Natural killer cell treated with Interleukin-12 subunit alpha and Interleukin-12 subunit beta and Interleukin-15 and Interleukin-18, amount 100 ng/mL, for 72 hours (primary cell): ENCODE data around the gene PPP2R5C. TPM values are rescaled to one million over a fixed set of nuclear protein-coding genes. Genes with fewer than 3 reads are reported as not detected.
"Not testable (repeated sequence)": the region's sequence is repeated elsewhere in the genome, so short reads cannot be mapped to it uniquely, and the experiment has no call there.

Source experiments
- ATAC-seq, 2 donors: fragments of 150-1000 bp; cut with Tn5 transposase in 1 of 2; sonication (Bioruptor Pico), chemical (Tn5 transposase) in 1 of 2; 2 replicates each; pipeline ENCODE4 v1.10.0; 2021
- DNase-seq: peaks from one replicate; pipeline ENCODE4 v3.0.0; 2022; ENCODE audit warnings: low spot score
- H3K27ac Mint-ChIP-seq, 2 donors: 1 replicate in 1 of 2; 2 replicates in 1 of 2; pipeline ENCODE4 v1.8.0; 2022; ENCODE audit warnings: mixed read lengths in 2 of 2, mild to moderate bottlenecking in 1 of 2, moderate library complexity in 1 of 2
- H3K27me3 Mint-ChIP-seq, 2 donors: 1 replicate in 1 of 2; 2 replicates in 1 of 2; pipeline ENCODE4 v1.8.0; 2022; ENCODE audit warnings: mixed read lengths in 2 of 2
- H3K36me3 Mint-ChIP-seq: one replicate; pipeline ENCODE4 v1.8.0; 2022; ENCODE audit warnings: mixed read lengths
- H3K4me1 Mint-ChIP-seq, 2 donors: 1 replicate in 1 of 2; 2 replicates in 1 of 2; pipeline ENCODE4 v1.8.0; 2022; ENCODE audit warnings: low read depth in 2 of 2, mixed read lengths in 2 of 2, mild to moderate bottlenecking in 1 of 2
- H3K4me3 Mint-ChIP-seq: one replicate; pipeline ENCODE4 v1.8.0; 2022; ENCODE audit warnings: mixed read lengths
- H3K9me3 Mint-ChIP-seq: 2 replicates; pipeline ENCODE4 v1.8.0; 2022; ENCODE audit warnings: mixed read lengths
- total RNA-seq, 2 donors: library from RNA; stranded (reverse); gene quantifications; one replicate each; pipeline ENCODE4 v1.2.3, GENCODE V29; 2022

PPP2R5C gene
- total RNA-seq, 2 donors from 2014 or later, result 149 to 210 TPM

DNA sequence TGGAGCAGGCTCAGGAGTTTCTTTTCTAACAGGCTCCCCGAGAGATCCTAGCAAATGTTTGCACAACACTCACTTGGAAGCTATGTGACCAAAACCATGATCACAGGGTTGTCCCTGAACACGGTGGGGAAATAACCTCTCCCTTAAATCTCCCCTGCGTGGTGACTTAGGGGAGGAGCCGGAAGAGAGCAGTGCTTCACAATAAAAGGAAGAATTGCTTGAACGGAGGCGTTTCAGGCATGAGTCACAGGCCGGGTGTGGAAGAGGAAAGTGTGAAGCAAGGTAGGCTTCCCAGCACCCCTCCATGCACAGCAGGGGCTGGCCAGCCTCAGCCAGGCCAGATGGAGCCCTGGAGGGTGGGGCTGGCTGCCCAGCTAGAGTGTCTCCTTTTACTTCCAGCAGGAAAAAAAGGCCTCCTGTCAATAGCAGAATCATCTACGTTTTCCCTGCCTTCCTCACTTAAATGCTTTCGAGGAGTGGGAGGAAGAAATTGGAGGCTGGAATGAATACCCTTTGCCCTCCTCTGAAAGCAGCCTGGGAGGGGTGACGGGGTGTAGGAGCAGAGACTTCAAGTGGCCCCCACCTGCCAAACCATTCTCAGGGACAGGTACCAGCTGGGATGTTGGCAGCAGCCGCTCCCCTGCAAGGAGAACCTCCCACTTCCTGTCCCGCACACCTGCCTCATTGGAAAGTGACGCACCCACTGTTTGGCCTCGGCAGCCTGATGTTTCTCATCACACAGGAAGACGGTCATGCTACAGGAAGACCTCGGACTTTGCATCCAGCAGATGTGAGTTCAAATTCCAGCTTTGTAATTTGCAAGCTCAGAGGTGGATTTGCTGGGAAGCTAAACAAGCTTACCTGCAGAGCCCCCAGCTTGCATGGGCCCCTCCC, 30.1 kb upstream of the PPP2R5C start:
- Mint-ChIP-seq H3K4me1 (peaks cover 50 to 53% of the 10 kb centered on the region in 2 donors), H3K9me3 (no peaks in the 10 kb centered on the region), H3K4me3 (peak overlapping the region; percentile 76), H3K27me3 (no peaks in the 10 kb centered on the region), H3K36me3 (no peaks in the 10 kb centered on the region), H3K27ac (peak overlapping the region; percentile 51 to 78)
- peak; percentile 85 for DNase-seq
- peak; percentile 86 to 92 for ATAC-seq

DNA sequence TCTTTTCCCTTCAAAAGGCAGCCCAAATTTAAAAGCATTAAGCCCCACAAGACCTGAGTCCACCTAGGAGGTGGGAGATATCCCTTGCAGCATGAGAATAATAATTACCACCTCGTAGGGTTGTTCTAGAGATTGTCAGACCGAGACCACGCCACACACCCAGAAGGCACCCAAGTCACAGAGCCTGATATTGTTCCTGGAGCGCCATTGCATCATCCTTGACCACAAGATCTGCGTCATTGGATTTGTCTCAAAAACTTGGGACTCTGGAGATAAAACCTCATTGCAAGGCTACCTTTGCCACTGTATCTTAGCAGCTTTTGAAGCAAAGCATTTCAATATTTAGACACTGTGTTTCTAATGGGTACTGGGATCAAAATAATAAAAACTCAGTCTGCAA, 29.4 kb upstream of the PPP2R5C start:
- ATAC-seq (no peak), DNase-seq (no peak)
- no peaks in the 10 kb centered on the region for H3K9me3 Mint-ChIP-seq
- H3K4me1 Mint-ChIP-seq, result peaks cover 43 to 48% of the 10 kb centered on the region in 2 donors
- peak overlapping the region; percentile 76 for H3K4me3 Mint-ChIP-seq
- H3K27ac Mint-ChIP-seq, result no peak overlapping the region
- no peaks in the 10 kb centered on the region for H3K27me3 Mint-ChIP-seq
- H3K36me3 Mint-ChIP-seq, result no peaks in the 10 kb centered on the region

DNA sequence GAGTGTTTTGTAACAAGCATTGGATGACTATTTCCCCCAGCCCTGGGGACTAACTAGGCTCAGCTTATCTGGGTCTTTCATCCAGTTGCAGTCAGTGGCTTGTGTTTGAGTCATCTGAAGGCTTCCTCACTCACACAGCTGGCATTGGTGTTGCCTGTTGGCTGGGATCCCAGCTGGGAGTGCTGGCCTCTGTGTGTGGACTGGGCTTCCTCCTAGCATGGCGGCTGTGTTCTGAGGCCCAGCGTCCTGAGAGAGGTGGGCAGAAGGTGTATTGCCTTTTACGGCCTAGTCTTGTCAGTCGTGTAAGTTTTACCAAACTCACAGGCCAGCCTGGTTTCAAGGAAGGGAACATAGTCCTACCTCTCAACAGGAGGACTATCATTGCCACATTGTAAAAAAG, 28.3 kb upstream of the PPP2R5C start:
- no peak for ATAC-seq
- Mint-ChIP-seq H3K27me3 (no peaks in the 10 kb centered on the region), H3K9me3 (no peaks in the 10 kb centered on the region), H3K36me3 (no peaks in the 10 kb centered on the region), H3K27ac (no peak overlapping the region), H3K4me3 (no peak overlapping the region), H3K4me1 (peaks cover 41 to 45% of the 10 kb centered on the region in 2 donors)
- DNase-seq, result no peak

DNA sequence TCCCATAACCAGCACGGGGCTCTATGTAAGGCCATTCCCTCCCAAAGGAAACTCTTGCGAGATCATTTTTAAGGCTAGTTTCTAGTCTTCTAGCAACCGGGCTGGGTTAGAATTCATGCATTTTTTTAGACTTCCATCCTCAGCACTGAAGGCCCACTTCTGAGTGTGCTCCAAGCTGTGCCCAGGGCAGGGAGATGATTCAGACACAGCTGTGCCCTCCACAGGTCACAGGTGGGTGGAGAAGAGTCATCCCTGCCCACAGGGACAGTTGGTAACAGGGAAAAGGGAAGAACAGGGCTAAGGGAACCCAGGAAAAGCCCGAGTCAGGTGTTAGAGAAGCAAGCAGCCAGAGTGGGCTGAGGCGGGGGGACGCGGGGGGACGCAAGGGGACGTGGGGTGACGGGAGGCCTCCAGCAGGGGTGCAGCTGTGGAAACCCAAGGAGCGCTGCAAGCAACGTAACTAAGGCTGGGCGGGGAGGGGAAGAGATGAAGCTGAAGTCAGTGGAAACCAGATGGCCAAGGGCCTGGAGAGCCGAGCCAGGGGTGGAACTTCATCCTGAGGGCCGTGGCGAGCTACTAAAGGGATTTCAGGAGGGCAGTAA, 27.2 kb upstream of the PPP2R5C start:
- Mint-ChIP-seq H3K36me3 (no peaks in the 10 kb centered on the region), H3K4me3 (no peak overlapping the region), H3K27me3 (no peaks in the 10 kb centered on the region), H3K4me1 (peaks cover 39 to 46% of the 10 kb centered on the region in 2 donors), H3K27ac (no peak overlapping the region), H3K9me3 (no peaks in the 10 kb centered on the region)
- DNase-seq, result no peak
- ATAC-seq, result no peak

DNA sequence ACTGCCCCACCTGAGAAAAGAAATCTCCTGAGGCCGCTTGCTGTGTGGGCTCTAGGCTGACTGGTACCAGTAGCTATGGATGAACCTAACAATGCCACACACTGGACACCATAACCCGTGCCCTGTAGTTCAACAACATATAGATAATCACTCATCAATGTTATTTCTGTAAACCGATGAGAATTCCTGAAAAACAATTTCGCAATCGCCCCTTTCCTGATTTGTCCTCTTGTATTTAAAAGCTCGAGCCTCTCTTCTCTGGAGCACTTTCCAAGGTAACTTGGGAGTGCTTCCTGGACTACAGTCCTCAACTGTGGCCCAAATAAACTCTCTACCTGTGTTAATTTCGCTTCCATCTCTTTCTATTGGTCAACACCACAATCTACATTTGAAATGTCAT, 26.1 kb upstream of the PPP2R5C start:
- no peaks in the 10 kb centered on the region for H3K36me3 Mint-ChIP-seq
- no peak for ATAC-seq
- no peak overlapping the region for H3K27ac Mint-ChIP-seq
- peaks cover 3% of the 10 kb centered on the region for H3K9me3 Mint-ChIP-seq
- no peak for DNase-seq
- H3K4me3 Mint-ChIP-seq, result no peak overlapping the region
- no peaks in the 10 kb centered on the region for H3K27me3 Mint-ChIP-seq
- peaks cover 35 to 40% of the 10 kb centered on the region in 2 donors for H3K4me1 Mint-ChIP-seq

DNA sequence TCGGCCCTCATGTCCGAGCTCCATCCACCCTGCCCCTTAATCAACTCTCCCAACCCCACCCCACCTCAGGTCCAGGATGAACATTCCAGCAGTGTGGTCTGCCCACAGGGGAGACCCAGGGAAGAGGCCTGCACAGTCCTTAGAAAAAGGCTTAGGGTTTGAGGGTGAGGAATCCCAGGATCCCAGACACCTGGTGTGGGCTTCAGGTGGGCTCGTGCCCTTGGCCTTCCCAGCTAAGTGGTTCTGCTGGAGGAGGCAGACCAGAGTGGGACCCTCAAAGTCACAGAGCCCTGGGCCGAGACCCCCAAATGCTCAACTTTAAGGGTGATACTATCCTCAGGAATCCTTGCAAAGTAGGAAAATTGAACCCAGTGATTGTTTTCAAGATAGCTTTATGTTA, 25.4 kb upstream of the PPP2R5C start:
- Mint-ChIP-seq H3K36me3 (no peaks in the 10 kb centered on the region), H3K27me3 (no peaks in the 10 kb centered on the region), H3K9me3 (peaks cover 3% of the 10 kb centered on the region), H3K4me1 (peaks cover 30 to 34% of the 10 kb centered on the region in 2 donors), H3K4me3 (no peak overlapping the region), H3K27ac (no peak overlapping the region)
- no peak for ATAC-seq
- no peak for DNase-seq

DNA sequence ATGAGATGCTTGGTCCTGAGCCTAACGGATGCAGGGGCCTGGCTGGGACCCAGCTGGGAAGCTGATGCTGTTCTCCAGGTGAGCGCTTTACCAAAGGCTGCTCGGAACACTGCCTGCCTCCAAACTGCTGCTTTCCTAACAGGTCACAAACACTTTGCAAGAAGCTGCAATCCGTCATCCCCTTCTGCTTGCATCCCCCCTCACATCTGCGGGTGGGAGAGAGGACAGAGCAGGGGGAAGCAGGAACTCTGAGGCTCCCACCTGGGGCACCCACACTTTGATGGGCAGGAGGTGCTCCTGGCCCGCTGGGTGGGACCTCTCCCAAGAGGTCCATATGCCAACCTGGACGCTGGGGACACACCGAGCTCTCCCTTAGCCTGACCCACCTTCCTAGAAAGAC, 24.9 kb upstream of the PPP2R5C start:
- no peaks in the 10 kb centered on the region for H3K27me3 Mint-ChIP-seq
- H3K36me3 Mint-ChIP-seq, result peaks cover 5% of the 10 kb centered on the region
- no peak overlapping the region for H3K4me3 Mint-ChIP-seq
- ATAC-seq (no peak), DNase-seq (no peak)
- H3K27ac Mint-ChIP-seq, result no peak overlapping the region
- H3K4me1 Mint-ChIP-seq, result peaks cover 25 to 28% of the 10 kb centered on the region in 2 donors
- H3K9me3 Mint-ChIP-seq, result peaks cover 3% of the 10 kb centered on the region

DNA sequence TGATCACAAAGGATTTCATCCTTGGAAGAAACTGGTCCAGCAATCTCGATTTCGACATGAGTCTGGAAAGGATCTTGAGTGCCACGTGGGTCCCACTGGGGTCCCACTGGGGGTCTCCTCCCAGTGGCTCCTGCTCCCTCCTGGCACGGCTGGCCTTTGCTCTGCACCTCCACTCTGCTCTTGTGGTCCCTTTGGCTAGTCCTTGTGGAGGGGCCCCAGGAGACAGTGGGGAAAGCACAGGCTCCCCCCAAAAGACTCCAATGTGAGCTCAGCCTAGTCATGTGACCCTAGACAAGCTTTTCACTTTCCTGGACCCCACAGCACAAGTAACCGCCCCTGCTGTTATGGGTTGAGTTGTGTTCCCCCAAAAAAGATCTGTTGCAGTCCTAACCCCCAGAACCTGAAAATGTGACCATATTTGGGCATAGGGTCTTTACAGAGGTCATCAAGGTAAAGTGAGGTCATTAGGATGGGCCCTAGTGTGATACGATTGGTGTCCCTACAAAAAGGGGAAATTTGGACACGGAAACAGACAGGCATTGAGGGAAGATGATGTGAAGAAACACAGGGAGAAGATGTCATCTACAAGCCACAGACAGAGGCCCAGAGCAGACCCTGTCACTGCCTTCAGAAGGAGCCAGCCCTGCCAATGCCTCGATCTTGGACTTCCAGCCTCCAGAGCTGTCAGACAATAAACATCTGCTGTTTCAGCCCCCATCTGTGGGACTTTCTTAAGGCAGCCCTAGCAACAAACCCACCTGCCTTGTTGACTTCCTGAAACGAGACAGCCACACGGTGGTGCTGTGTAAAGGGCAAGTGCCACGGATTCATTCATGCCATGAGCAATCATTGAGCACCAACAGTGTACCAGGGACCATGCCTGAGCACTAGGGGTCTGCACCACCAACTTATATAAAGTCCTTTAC, 23.8 kb upstream of the PPP2R5C start:
- Mint-ChIP-seq H3K4me1 (peaks cover 20 to 27% of the 10 kb centered on the region in 2 donors), H3K9me3 (peaks cover 3% of the 10 kb centered on the region), H3K4me3 (no peak overlapping the region), H3K36me3 (peaks cover 8% of the 10 kb centered on the region), H3K27me3 (no peaks in the 10 kb centered on the region), H3K27ac (no peak overlapping the region)
- DNase-seq (no peak), ATAC-seq (no peak)

DNA sequence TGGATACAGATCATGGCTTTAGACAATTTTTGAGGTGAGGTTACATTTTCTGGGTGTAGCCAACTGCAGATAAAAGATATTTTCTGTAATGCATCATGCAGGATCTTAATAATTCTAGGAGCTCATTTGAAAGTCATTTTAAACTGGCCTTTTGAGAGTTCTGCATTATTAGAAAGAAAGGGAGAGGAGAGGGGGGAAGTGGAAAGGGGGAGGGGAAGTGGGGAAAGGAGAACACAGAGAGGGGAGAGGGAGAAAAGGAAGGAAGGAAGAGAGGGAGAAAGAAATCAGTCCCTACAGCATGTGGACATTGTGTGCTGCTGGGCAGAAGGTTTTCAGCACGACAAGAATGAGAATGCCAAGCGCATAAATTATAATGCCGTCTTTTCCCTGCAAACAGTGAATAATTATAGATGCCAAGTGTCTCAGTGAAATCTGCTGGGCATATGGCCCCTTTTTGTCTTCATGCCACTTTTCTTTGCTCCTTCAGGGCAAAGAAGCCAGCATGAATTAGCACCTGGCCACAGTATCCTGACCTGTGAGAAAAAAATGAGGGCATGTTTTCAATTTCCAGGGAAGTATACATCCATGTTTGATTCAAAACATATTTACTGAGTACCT, 22.7 kb upstream of the PPP2R5C start:
- no peak for ATAC-seq

DNA sequence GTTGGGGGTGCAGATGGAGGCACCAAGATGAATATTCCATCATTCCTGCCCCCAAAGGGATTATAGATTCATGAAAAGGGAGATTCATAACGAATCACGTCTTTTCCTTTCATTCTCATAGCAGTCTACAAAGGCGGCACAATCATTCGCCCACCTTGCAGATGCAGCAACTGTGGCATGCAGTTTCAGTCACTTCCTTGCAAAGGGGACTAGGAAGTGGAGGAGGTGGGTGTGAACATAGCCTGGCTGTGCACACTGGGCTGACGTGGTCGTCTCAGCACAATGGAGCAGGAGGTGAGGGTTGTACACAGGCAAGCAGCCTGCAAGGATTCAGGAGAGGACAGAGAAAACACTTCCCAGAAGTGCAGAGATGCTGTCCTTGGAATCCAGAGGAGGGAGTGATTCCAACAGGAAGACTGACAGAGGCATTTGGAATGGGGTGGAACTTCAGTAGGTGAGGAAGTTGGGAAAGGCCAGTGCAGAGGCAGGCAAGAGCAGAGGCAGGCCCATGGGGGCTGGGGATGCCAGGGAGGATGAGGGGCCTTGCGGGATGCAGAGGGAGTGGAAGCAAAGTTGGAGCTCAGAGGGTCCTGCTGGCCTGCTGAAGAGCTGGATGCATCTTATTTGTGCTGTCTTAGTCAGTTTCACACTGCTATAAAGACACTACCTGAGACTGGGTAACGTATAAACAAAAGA, 21.9 kb upstream of the PPP2R5C start:
- H3K27ac Mint-ChIP-seq, result no peak overlapping the region
- peaks cover 8% of the 10 kb centered on the region for H3K36me3 Mint-ChIP-seq
- ATAC-seq (peak; percentile 28 to 57), DNase-seq (no peak)
- peaks cover 3% of the 10 kb centered on the region for H3K9me3 Mint-ChIP-seq
- no peaks in the 10 kb centered on the region for H3K27me3 Mint-ChIP-seq
- peaks cover 17 to 28% of the 10 kb centered on the region in 2 donors for H3K4me1 Mint-ChIP-seq
- no peak overlapping the region for H3K4me3 Mint-ChIP-seq

More for the DNA sequence above, 22.7 kb upstream of the PPP2R5C start:
- peaks cover 18 to 28% of the 10 kb centered on the region in 2 donors for H3K4me1 Mint-ChIP-seq
- H3K9me3 Mint-ChIP-seq, result peaks cover 3% of the 10 kb centered on the region
- no peak for DNase-seq
- no peak overlapping the region for H3K4me3 Mint-ChIP-seq
- H3K36me3 Mint-ChIP-seq, result peaks cover 8% of the 10 kb centered on the region
- H3K27ac Mint-ChIP-seq, result no peak overlapping the region
- no peaks in the 10 kb centered on the region for H3K27me3 Mint-ChIP-seq

DNA sequence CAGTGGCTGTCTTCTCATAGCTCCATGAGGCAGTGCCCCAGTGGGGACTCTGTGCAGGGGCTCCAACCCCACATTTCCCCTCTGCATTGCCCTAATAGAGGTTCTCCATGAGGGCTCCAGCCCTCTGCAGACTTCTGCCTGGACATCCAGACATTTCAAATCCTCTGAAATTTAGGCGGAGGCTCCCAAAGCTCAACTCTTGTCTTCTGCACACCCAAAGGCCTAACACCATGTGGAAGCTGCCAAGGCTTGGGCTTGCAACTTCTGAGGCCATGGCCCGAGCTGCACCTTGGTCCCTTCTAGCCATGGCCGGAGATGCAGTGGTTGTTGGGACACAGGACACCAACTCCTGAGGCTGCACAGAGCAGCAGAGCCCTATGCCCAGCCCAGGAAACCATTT, 20.5 kb upstream of the PPP2R5C start:
- Mint-ChIP-seq H3K27me3 (no peaks in the 10 kb centered on the region), H3K27ac (no peak overlapping the region), H3K9me3 (peaks cover 3% of the 10 kb centered on the region), H3K36me3 (peaks cover 8% of the 10 kb centered on the region), H3K4me1 (peaks cover 17 to 28% of the 10 kb centered on the region in 2 donors), H3K4me3 (no peak overlapping the region)
- no peak for ATAC-seq
- DNase-seq, result no peak

DNA sequence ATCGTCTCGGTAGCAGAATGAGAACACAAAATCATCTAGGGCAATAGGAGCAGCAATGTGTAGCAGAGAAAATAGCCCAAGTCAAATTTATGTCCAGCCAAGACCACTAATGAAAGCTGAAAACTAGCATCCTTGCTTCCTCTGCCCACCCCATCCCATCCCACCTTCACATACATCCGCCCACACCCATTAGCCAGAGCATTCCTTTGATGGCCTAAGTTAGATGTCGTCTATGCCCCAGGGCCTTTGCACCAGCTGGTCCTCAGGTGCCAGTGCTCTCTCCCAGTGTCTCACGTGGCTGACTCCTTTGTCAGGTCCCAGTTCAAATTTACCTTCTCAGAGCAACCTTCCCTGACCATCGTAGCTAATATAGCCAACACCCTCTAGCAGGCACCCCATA, 17.8 kb upstream of the PPP2R5C start:
- H3K27ac Mint-ChIP-seq, result no peak overlapping the region
- no peak overlapping the region for H3K4me3 Mint-ChIP-seq

DNA sequence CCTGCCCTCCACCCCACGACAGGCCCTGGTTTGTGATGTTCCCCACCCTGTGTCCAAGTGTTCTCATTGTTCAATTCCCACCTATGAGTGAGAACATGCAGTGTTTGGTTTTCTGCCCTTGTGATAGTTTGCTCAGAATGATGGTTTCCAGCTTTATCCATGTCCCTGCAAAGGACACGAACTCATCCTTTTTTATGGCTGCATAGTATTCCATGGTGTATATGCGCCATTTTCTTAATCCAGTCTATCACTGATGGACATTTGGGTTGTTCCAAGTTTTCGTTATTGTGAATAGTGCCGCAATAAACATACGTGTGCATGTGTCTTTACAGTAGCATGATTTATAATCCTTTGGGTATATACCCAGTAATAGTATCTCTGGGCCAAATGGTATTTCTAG, 17.1 kb upstream of the PPP2R5C start:
- H3K27ac Mint-ChIP-seq, H3K36me3 Mint-ChIP-seq, H3K9me3 Mint-ChIP-seq, DNase-seq, H3K4me3 Mint-ChIP-seq, ATAC-seq: not testable (repeated sequence)
- Mint-ChIP-seq H3K27me3 (peaks cover 0 to 13% of the 10 kb centered on the region in 2 donors), H3K4me1 (peaks cover 6 to 11% of the 10 kb centered on the region in 2 donors)

More for the DNA sequence above, 17.8 kb upstream of the PPP2R5C start:
- no peak for ATAC-seq
- H3K9me3 Mint-ChIP-seq, result peaks cover 3% of the 10 kb centered on the region
- peaks cover 0 to 11% of the 10 kb centered on the region in 2 donors for H3K27me3 Mint-ChIP-seq
- peaks cover 7 to 16% of the 10 kb centered on the region in 2 donors for H3K4me1 Mint-ChIP-seq
- no peak for DNase-seq
- H3K36me3 Mint-ChIP-seq, result peaks cover 8% of the 10 kb centered on the region
